Measurements from ENCODE around the gene SRSF3. TPM values are rescaled to one million over a fixed set of nuclear protein-coding genes. Genes with fewer than 3 reads are reported as not detected.

SRSF3 gene
- total and polyA plus RNA-seq, 9 of the 15 experiments (the other 6 are each of a cell fraction or from before 2014, with no cell fraction given), result 337 to 1,200 (median 518) TPM

DNA sequence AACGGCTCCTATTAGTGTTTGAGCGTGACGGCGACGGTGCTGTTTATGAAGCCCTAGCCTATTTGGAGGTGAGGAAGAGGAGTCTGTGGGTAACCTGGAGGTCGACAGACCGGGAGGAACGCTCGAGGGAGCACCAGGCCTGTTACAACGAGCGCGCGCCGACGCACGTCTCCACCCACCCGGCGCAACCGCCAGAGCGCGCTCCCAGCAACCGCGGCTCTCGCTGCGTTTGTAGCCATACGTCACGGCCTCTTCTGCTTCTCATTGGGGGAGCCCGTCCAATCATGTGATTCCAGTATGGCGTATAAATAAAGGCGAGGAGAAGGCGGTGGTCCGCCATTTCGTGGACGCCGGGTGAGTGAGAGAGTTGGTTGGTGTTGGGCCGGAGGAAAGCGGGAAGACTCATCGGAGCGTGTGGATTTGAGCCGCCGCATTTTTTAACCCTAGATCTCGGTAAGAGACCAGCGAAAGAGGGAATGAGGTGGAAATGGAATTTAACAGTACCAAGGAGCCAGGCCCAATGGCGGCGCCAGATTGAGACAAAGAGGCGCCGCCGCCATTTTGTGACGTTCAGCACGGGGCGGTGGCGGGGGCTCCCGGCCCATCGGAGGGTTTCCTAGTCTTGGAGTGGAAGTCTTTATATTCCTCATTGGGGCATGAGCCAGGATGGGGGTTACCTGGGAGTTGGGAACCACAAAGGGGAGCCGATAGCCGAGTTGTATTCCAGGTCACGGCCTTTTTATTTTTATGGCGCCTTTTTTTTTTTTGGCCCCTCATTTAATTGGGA is at the start of gene SRSF3 (continued):
- TF ChIP-seq, protein P1, sequence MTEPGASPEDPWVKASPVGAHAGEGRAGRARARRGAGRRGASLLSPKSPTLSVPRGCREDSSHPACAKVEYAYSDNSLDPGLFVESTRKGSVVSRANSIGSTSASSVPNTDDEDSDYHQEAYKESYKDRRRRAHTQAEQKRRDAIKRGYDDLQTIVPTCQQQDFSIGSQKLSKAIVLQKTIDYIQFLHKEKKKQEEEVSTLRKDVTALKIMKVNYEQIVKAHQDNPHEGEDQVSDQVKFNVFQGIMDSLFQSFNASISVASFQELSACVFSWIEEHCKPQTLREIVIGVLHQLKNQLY (CRISPR knock-in tag; conservative IDR thresholded peaks at IDR 0.05), result peak; percentile 89 to 92; a peak in 3 of 4 replicates
- TF ChIP-seq ZNF551 (CRISPR knock-in tag; IDR thresholded peaks at IDR 0.05) (0 out of 2 replicates have a peak, but pooled peaks have one; percentile 8), POLR2AphosphoS2 (IDR thresholded peaks at IDR 0.05; ENCODE audit: low read length) (peak; percentile 99), ZEB2 (IDR thresholded peaks at IDR 0.05) (peak; percentile 54), NR2F6 (CRISPR knock-in tag; IDR thresholded peaks at IDR 0.05) (0 out of 2 replicates have a peak, but pooled peaks have one; percentile 30), RBM25 (IDR thresholded peaks at IDR 0.05; ENCODE audit: low read depth, low read length, severe bottlenecking) (peak; percentile 67), JUNB (CRISPR knock-in tag; conservative IDR thresholded peaks at IDR 0.05) (no peak), CBX3 (IDR thresholded peaks at IDR 0.05; ENCODE audit: borderline replicate concordance in 1 of 2, low read length in 2 of 2) (peak in 1 of 2 experiments; percentile 67; a peak in 2 of 3 replicates), FOXA1 (IDR thresholded peaks at IDR 0.05; ENCODE audit: borderline replicate concordance) (no peak), POLR2H (tag; IDR thresholded peaks at IDR 0.05; ENCODE audit: low read depth) (peak; percentile 99), SLC30A9 (CRISPR knock-in tag; IDR thresholded peaks at IDR 0.05) (0 out of 2 replicates have a peak, but pooled peaks have one; percentile 45), HDAC3 (IDR thresholded peaks at IDR 0.05; ENCODE audit: borderline replicate concordance, partially characterized antibody) (no peak), ZKSCAN8 (CRISPR knock-in tag; IDR thresholded peaks at IDR 0.05) (no peak), RBM15 (IDR thresholded peaks at IDR 0.05; ENCODE audit: insufficient read depth, low read length) (no peak)
- TF ChIP-seq, protein P2, sequence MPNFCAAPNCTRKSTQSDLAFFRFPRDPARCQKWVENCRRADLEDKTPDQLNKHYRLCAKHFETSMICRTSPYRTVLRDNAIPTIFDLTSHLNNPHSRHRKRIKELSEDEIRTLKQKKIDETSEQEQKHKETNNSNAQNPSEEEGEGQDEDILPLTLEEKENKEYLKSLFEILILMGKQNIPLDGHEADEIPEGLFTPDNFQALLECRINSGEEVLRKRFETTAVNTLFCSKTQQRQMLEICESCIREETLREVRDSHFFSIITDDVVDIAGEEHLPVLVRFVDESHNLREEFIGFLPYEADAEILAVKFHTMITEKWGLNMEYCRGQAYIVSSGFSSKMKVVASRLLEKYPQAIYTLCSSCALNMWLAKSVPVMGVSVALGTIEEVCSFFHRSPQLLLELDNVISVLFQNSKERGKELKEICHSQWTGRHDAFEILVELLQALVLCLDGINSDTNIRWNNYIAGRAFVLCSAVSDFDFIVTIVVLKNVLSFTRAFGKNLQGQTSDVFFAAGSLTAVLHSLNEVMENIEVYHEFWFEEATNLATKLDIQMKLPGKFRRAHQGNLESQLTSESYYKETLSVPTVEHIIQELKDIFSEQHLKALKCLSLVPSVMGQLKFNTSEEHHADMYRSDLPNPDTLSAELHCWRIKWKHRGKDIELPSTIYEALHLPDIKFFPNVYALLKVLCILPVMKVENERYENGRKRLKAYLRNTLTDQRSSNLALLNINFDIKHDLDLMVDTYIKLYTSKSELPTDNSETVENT (CRISPR knock-in tag; IDR thresholded peaks at IDR 0.05), result peak; percentile 96
- TF ChIP-seq, protein P3, sequence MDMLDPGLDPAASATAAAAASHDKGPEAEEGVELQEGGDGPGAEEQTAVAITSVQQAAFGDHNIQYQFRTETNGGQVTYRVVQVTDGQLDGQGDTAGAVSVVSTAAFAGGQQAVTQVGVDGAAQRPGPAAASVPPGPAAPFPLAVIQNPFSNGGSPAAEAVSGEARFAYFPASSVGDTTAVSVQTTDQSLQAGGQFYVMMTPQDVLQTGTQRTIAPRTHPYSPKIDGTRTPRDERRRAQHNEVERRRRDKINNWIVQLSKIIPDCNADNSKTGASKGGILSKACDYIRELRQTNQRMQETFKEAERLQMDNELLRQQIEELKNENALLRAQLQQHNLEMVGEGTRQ (CRISPR knock-in tag; IDR thresholded peaks at IDR 0.05), result peak; percentile 88
- TF ChIP-seq, protein P4, sequence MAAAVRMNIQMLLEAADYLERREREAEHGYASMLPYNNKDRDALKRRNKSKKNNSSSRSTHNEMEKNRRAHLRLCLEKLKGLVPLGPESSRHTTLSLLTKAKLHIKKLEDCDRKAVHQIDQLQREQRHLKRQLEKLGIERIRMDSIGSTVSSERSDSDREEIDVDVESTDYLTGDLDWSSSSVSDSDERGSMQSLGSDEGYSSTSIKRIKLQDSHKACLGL (CRISPR knock-in tag; IDR thresholded peaks at IDR 0.05; ENCODE audit: borderline replicate concordance, poor library complexity, severe bottlenecking), result peak; percentile 41
- TF ChIP-seq, protein P5, sequence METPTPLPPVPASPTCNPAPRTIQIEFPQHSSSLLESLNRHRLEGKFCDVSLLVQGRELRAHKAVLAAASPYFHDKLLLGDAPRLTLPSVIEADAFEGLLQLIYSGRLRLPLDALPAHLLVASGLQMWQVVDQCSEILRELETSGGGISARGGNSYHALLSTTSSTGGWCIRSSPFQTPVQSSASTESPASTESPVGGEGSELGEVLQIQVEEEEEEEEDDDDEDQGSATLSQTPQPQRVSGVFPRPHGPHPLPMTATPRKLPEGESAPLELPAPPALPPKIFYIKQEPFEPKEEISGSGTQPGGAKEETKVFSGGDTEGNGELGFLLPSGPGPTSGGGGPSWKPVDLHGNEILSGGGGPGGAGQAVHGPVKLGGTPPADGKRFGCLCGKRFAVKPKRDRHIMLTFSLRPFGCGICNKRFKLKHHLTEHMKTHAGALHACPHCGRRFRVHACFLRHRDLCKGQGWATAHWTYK (CRISPR knock-in tag; IDR thresholded peaks at IDR 0.05), result peak; percentile 88
- TF ChIP-seq, protein P6, sequence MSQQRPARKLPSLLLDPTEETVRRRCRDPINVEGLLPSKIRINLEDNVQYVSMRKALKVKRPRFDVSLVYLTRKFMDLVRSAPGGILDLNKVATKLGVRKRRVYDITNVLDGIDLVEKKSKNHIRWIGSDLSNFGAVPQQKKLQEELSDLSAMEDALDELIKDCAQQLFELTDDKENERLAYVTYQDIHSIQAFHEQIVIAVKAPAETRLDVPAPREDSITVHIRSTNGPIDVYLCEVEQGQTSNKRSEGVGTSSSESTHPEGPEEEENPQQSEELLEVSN (IDR thresholded peaks at IDR 0.05; ENCODE audit: borderline replicate concordance in 1 of 2, extremely low read depth in 1 of 2, insufficient read depth in 1 of 2, insufficient read length in 1 of 2, low read depth in 1 of 2, low read length in 1 of 2, poor library complexity in 1 of 2, severe bottlenecking in 1 of 2), result peak; percentile 85 to 88
